VCaP (cell line): ENCODE results near the gene PKN1.

Experiments
- H3K27ac ChIP-seq: fragments of 450-650 bp; 2 replicates; pipeline ENCODE4 v1.5.1; 2017
- TF ChIP-seq, protein P1 (sequence below): fragments of 450-650 bp; conservative IDR thresholded peaks from 2 replicates; pipeline ENCODE4 v1.5.1; 2017; ENCODE audit warnings: mild to moderate bottlenecking, moderate library complexity

The PKN1 gene

DNA sequence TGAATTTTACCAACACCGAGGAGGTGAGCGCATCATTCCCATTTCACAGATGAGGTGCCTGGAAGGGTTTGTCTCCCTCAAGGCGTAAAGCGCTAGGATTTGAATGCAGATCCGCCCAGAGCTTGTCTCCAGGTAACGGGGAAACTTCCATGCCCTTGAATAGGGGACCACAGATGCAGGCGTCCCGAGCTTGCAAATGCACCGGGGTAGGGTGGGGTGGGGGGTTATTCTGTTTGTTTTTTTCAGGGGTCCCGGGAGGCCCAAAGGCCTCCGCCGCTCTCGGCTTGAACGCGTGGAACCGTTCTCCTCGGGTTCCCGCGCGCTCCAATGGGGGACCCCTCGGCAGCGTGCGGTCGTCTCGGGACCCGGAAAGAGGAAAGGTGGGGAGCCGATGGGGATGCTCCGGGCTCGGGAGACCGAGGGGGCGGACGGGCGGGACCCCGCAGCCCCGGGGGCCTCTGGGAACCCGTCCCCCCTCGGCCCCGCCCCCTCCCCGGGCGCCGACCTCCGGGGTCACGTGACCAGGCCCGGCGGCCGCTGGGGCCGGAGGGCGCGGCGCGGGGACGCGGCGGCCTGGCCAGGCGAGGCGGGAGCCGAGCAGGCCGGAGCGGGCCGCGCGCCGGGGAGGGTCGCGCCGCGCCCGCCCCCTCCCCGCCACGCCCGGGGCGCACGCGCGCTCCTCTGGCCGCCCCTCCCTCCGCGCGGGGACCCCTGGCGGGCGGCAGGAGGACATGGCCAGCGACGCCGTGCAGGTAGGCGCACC, at the start of gene PKN1:
Gene PKN1 (plus strand): TSS at position 516 of the 763 bp plus-strand sequence. CDS start 216 bp downstream, at position 732.
- TF ChIP-seq, protein P1, sequence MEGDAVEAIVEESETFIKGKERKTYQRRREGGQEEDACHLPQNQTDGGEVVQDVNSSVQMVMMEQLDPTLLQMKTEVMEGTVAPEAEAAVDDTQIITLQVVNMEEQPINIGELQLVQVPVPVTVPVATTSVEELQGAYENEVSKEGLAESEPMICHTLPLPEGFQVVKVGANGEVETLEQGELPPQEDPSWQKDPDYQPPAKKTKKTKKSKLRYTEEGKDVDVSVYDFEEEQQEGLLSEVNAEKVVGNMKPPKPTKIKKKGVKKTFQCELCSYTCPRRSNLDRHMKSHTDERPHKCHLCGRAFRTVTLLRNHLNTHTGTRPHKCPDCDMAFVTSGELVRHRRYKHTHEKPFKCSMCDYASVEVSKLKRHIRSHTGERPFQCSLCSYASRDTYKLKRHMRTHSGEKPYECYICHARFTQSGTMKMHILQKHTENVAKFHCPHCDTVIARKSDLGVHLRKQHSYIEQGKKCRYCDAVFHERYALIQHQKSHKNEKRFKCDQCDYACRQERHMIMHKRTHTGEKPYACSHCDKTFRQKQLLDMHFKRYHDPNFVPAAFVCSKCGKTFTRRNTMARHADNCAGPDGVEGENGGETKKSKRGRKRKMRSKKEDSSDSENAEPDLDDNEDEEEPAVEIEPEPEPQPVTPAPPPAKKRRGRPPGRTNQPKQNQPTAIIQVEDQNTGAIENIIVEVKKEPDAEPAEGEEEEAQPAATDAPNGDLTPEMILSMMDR: peak; percentile 23; the same call in 1 of the 2 replicates
- H3K27ac ChIP-seq: peak within 1 kb of the TSS; percentile 95

DNA sequence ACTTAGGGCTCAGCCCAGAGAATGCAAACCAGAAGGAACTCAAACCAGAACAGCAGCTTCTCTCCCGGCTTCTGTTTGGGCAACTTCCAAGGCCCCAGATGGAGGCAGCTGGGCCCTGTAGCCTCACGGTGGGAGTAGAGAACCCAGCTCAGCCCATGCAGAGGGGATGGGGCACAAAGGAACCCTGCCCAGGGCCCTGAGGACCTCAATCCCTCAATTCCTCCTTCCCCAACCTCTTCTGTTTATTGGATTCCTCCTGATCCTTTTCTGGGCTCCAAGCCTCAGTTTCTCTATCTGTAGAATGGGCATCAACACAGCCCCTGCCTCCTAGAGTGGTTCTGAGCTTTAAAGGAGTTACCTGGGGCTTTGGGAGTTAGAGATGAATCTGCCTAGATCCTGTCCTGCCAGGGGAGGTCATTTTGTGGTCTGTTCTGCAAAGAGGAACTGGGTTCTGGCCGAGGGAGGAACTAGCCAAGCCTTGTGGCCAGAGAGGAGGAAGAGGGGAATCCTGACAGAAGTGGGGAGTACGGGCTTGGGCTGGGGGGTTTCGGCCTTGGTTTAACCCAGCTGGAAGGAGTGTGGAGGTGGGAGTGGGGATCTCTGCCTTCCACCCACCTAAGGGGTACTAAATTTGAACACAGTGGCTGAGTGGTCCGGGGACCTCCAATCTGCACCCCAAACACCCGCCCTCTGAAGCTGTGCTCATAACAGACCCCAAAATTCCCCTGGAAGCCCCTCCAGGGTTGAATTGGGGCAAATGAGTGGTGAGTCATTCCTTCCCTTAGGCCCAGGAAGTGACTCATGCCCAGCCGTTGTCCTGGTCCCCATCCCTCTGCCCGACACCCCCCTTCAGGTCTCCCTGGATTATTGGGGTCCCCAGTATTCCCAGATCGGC, 49.2 kb upstream of the PKN1 start:
- TF ChIP-seq, protein P1: no peak
- no peak overlapping the region for H3K27ac ChIP-seq

DNA sequence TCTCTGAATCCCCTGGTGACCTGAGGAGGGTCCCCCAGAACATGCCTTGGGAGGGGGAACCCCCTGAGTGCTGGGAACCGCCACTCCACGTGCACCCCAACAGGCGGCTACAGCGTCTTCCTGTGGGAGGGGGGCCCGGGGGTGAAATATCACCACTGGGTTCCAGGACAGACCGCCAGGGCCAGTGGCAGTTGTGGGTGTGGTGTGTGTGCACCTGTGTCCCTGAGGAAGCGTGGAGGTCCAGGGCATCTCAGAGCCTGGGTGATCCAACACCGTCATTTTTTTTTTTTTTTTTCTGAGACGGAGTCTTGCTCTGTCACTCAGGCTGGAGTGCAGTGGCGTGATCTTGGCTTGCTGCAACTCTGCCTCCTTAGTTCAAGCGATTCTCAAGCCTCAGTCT, 47.6 kb upstream of the PKN1 start:
- no peak overlapping the region for H3K27ac ChIP-seq
- TF ChIP-seq, protein P1: no peak

DNA sequence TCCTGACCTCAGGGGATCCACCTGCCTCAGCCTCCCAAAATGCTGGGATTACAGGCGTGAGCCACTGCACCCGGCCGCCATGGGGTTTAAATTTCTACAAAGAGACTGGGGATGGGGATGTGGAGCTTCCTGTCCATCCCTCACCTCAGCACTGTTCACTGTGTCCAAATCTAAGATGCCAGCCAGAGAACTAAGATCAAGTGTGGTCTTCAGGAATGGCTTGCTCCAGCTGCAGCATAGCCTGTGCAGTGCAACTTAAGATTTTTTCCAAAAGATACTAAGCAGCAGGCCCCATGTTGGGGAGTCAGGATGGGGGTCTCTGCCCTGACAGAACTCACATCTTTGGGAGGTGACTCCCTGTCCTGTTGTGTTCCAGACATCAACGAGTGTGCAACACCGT, 42.6 kb upstream of the PKN1 start:
- no peak overlapping the region for H3K27ac ChIP-seq
- TF ChIP-seq, protein P1: no peak

DNA sequence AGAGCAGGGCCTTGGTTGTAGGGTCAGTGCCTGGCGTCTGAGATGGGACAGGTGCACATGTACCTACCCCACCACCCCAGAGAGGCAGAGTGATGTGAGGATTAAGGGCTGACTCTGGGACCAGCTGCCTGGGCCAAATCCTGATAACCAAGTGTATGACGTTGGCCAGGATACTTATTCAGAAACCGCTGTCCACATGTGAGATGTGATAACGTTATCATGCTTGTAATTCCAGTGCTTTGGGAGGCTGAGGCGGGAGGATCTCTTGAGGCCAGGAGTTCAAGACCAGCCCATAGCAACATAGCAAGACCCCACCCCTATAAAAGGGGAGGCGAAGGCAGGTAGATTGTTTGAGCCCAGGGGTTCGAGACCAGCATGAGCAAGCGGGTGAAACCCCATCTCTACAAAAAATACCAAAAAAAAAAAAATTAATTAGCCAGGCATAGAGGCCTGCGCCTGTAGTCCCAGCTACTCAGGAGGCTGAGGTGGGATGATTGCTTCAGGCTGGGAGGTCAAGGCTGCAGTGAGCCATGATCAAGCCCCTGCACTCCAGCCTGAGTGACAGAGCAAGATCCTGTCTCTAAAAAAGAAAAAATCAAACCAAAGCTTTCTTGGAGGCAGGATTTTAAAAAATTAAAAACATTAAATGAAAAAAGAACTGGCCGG, 41.8 kb upstream of the PKN1 start:
- H3K27ac ChIP-seq: no peak overlapping the region
- TF ChIP-seq, protein P1: no peak

DNA sequence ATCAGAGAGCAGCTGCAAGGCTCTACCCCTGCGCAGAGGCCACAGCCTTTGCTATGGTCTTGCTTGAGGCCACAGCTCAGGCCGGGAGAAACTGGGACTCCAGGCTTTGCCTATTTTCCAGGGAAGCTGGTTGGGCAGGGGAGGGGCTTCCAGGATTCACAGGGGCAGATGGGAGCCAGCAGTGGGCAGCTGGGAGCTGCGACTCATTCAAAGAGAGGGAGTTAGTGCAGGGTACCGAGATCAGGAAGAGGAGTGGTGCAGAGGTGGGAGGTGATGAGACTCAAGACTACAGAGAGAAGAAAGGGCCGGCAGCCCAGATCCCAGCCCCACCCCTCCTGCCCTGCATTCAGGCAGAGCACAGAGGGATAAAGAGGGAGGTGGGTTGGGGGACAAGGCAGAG, 39.8 kb upstream of the PKN1 start:
- TF ChIP-seq, protein P1: no peak
- H3K27ac ChIP-seq: no peak overlapping the region

DNA sequence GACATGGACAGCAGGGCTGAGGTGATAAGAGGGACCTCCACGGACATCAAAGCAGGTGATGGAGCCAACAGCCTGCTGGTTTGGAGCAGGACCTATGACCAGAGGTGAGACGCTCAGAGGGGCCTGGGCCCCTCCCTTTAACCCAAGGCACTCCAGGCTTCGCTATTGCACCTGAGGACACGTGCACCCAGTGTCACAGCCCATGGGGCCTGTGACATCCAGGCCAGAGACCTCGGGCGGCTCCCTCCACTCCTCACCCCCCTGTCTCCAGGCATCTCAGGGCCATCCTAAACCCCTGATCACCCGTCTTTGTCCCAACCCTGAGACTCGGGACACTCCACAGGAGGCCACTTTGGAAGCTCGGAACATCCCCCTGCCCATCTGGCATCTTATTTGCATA, 38.9 kb upstream of the PKN1 start:
- TF ChIP-seq, protein P1: no peak
- H3K27ac ChIP-seq: no peak overlapping the region
